K562 (cell line): ENCODE results near the gene DERL3. TPM values are rescaled to one million over a fixed set of nuclear protein-coding genes. Genes with fewer than 3 reads are reported as not detected.
A peak's percentile ranks its signal among the peaks of the same experiment; 100 is the strongest.

Source experiments
- ATAC-seq: fragments of 200-7000 bp; cut with Tn5 transposase; 3 replicates; pipeline ENCODE4 v1.9.1; 2020; ENCODE audit warnings: moderate library complexity
- BruUV-seq: library from RNA; stranded (reverse); fragments of 400-500 nt; replicated peaks from 2 replicates; lab custom pipeline; 2021; lab: Mats Ljungman, UMichigan
- CTCF ChIA-PET: fragments of 300-600 bp; formaldehyde crosslinking; extraction: SDS; loops from one replicate; lab custom pipeline; 2021; ENCODE audit warnings: low intra/inter-chr PET ratio; lab: Yijun Ruan, JAX
- POLR2A ChIA-PET: fragments of 300-600, 350-650 bp; sonication (Branson Sonifier 250); formaldehyde crosslinking; extraction: SDS; loops from one replicate; lab custom pipeline; 2021; ENCODE audit warnings: antibody characterized with exemption, inconsistent platforms; lab: Yijun Ruan, JAX
- DNase-seq, 4 experiments: peaks; one replicate each; pipeline versions ENCODE4 v3.0.0 to v3.0.0-alpha.2; 2011 to 2018; ENCODE audit warnings: low spot score in 3 of 4, mixed read lengths in 3 of 4; ENCODE audit errors: extremely low read depth in 1 of 4
- FAIRE-seq: peaks from 2 replicates; lab custom pipeline; 2011; peaks lifted over from hg19 to GRCh38; lab: Jason Lieb, UNC
- H2AFZ ChIP-seq: 2 replicates; pipeline ENCODE4 v1.6.0; 2011; ENCODE audit warnings: low read depth, low read length, control low read depth, inconsistent platforms
- H3K27ac ChIP-seq: fragments of 200-600 bp; 3 replicates; pipeline ENCODE4 v1.8.0; 2011; ENCODE audit warnings: low read depth, mild to moderate bottlenecking, control low read depth, inconsistent platforms, low read length, moderate library complexity, mixed read lengths; ENCODE audit errors: extremely low read depth
- H3K27me3 ChIP-seq, 2 experiments: fragments of 300-600 bp in 1 of 2; 2 replicates in 1 of 2; 3 replicates in 1 of 2; pipeline versions ENCODE4 v1.6.0 to v1.8.0; 2011; ENCODE audit warnings: inconsistent platforms in 2 of 2, low read length in 2 of 2, mild to moderate bottlenecking in 1 of 2, mixed read lengths in 1 of 2, moderate library complexity in 1 of 2; ENCODE audit not compliant: control insufficient read depth in 2 of 2, insufficient read depth in 2 of 2
- H3K36me3 ChIP-seq: fragments of 300-600 bp; 3 replicates; pipeline ENCODE4 v1.8.0; 2011; ENCODE audit warnings: mild to moderate bottlenecking, low read length, inconsistent platforms; ENCODE audit not compliant: control insufficient read depth, insufficient read depth
- H3K4me1 ChIP-seq, 2 experiments: fragments of 200-600 bp in 1 of 2; replicated peaks in 1 of 2; 2 replicates in 1 of 2; 3 replicates in 1 of 2; pipeline versions ENCODE4 v1.5.1 to v1.8.0; 2011; ENCODE audit warnings: inconsistent platforms in 2 of 2, low read length in 2 of 2, mild to moderate bottlenecking in 1 of 2, mixed read lengths in 1 of 2, moderate library complexity in 1 of 2; ENCODE audit not compliant: control insufficient read depth in 2 of 2, insufficient read depth in 2 of 2
- H3K4me2 ChIP-seq: 2 replicates; pipeline ENCODE4 v1.6.1; 2011; ENCODE audit warnings: low read length, control low read depth, inconsistent platforms, mixed read lengths; ENCODE audit not compliant: insufficient read depth
- H3K4me3 ChIP-seq: fragments of 200-600 bp; sonication (generic), shearing (Covaris generic); 2 replicates; pipeline ENCODE4 v1.5.1; 2016; ENCODE audit warnings: control low read depth, inconsistent platforms
- H3K79me2 ChIP-seq: fragments of 200-600 bp; 3 replicates; pipeline ENCODE4 v1.8.0; 2011; ENCODE audit warnings: low read length, inconsistent platforms; ENCODE audit not compliant: control insufficient read depth, insufficient read depth
- H3K9ac ChIP-seq, 2 experiments: 2 replicates each; pipeline versions ENCODE4 v1.6.0 to v1.6.1; 2011; ENCODE audit warnings: low read depth in 2 of 2, low read length in 2 of 2, control low read depth in 1 of 2, inconsistent platforms in 1 of 2, mild to moderate bottlenecking in 1 of 2, mixed read lengths in 1 of 2; ENCODE audit not compliant: insufficient read depth in 1 of 2
- H3K9me1 ChIP-seq: one replicate; pipeline ENCODE4 v1.6.0; 2011; ENCODE audit warnings: inconsistent platforms, mild to moderate bottlenecking, low read length, moderate library complexity; ENCODE audit not compliant: control insufficient read depth, insufficient read depth
- H3K9me3 ChIP-seq: replicated peaks from 2 replicates; pipeline ENCODE4 v1.5.1; 2011; ENCODE audit warnings: low read depth, low read length, inconsistent platforms; ENCODE audit not compliant: control insufficient read depth, insufficient read depth
- H4K20me1 ChIP-seq: replicated peaks from 2 replicates; pipeline ENCODE4 v1.6.1; 2011; ENCODE audit warnings: low read length, inconsistent platforms, mixed read lengths; ENCODE audit not compliant: control insufficient read depth, insufficient read depth
- ZNF316 ChIP-seq: fragments of 450-650 bp; IDR thresholded peaks from 2 replicates; pipeline ENCODE4 v1.6.1; 2016
- WGBS: fragments of 100-300 bp; shearing (Covaris generic); methylation state at CpG from one replicate; pipeline ENCODE4 v1.1.6; 2016; ENCODE audit warnings: low coverage, mixed read lengths; ENCODE audit not compliant: insufficient coverage; ENCODE audit errors: missing lambda C conversion rate; 5-methylcytosine and 5-hydroxymethylcytosine counted together
- in situ Hi-C: fragments of 300-500 bp; cut with MboI; formaldehyde crosslinking; loops from 4 replicates; pipeline ENCODE4 v1.15.0; 2018; ENCODE audit warnings: inconsistent platforms, mixed read lengths
- intact Hi-C: fragments of 100-400 bp; cut with micrococcal nuclease; formaldehyde crosslinking; loops from 2 replicates; pipeline ENCODE4 v1.14.2; 2022
- polyA plus RNA-seq, 8 experiments: library from polyadenylated mRNA; depleted of rRNA in 4 of 8; stranded (reverse) in 5 of 8; unstranded in 3 of 8; fragments of >200 nt; fragmentation: Nextera tagmentation in 2 of 8; fragmentation: Illumina TruSeq in 1 of 8; extraction: Ambion mirVana in 2 of 8; extraction: Trizol in 1 of 8; gene quantifications; 2 replicates each; pipeline versions ENCODE4 v1.2.1 to v1.2.3, GENCODE V29; 2011 to 2014; ENCODE audit warnings: inconsistent platforms in 1 of 8, missing spikeins in 1 of 8
- total RNA-seq, 7 experiments: library from RNA; depleted of rRNA in 6 of 7; stranded (reverse); fragments of >200 nt in 6 of 7; fragmentation: Illumina TruSeq in 2 of 7; extraction: Trizol in 2 of 7; gene quantifications; 2 replicates each; pipeline versions ENCODE4 v1.2.1 to v1.2.3, GENCODE V29; 2011 to 2021; ENCODE audit warnings: low replicate concordance in 1 of 7
- TF ChIP-seq, protein P1 (sequence below): sonication (generic); formaldehyde crosslinking; IDR thresholded peaks from 2 replicates; pipeline ENCODE4 v1.8.1; 2023; ENCODE audit warnings: mild to moderate bottlenecking, missing genetic modification reagents
- TF ChIP-seq, protein P2 (sequence below): fragments of 450-650 bp; IDR thresholded peaks from 2 replicates; pipeline ENCODE4 v1.6.1; 2016; ENCODE audit warnings: low read depth, mild to moderate bottlenecking, moderate library complexity

The DERL3 gene
- total and polyA plus RNA-seq, 9 of the 15 experiments (the other 6 are each of a cell fraction or from before 2014, with no cell fraction given) = 1.3 to 12.4 (median 4.8) TPM

DNA sequence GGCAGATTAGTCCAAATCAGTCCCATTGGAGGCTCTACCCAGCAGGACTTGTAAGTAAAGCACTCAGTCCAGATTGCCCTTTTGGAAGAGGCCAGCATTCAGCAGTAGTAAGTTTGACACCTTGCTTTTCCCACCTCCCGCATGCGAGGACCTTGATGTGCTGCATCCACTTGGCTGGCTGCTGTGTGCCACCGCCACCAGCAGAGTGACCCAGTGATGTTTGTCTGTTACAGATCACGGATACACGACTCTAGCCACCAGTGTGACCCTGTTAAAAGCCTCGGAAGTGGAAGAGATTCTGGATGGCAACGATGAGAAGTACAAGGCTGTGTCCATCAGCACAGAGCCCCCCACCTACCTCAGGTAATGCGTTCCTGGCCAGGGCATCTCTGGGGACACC lies 45.5 kb downstream of the DERL3 start:
- no TSS peak for BruUV-seq
- Histone ChIP-seq H3K4me1 (peaks cover 4% of the 10 kb centered on the region in 2 experiments; a peak in 1 of 5 replicates), H4K20me1 (0 out of 2 replicates have a peak, but pooled peaks cover 4% of the 10 kb centered on the region), H3K9me3 (no peaks in the 10 kb centered on the region), H3K79me2 (peaks cover 33% of the 10 kb centered on the region), H3K27me3 (no peaks in the 10 kb centered on the region), H3K36me3 (peaks cover 62% of the 10 kb centered on the region), H3K9ac (no peak overlapping the region), H3K27ac (no peak overlapping the region), H3K4me2 (no peak overlapping the region), H3K9me1 (no peaks in the 10 kb centered on the region), H3K4me3 (no peak overlapping the region), H2AFZ (no peak overlapping the region)
- ATAC-seq (no peak), DNase-seq (no peak), FAIRE-seq (no peak)
- CTCF ChIA-PET = no interaction called here
- 93% methylated on average over 8 of the region's 8 CpGs for WGBS
- TF ChIP-seq, protein P1, sequence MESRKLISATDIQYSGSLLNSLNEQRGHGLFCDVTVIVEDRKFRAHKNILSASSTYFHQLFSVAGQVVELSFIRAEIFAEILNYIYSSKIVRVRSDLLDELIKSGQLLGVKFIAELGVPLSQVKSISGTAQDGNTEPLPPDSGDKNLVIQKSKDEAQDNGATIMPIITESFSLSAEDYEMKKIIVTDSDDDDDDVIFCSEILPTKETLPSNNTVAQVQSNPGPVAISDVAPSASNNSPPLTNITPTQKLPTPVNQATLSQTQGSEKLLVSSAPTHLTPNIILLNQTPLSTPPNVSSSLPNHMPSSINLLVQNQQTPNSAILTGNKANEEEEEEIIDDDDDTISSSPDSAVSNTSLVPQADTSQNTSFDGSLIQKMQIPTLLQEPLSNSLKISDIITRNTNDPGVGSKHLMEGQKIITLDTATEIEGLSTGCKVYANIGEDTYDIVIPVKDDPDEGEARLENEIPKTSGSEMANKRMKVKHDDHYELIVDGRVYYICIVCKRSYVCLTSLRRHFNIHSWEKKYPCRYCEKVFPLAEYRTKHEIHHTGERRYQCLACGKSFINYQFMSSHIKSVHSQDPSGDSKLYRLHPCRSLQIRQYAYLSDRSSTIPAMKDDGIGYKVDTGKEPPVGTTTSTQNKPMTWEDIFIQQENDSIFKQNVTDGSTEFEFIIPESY (CRISPR knock-in tag) = peak; percentile 89; the same call in 1 of the 2 replicates
- no peak for TF ChIP-seq ZNF316
- TF ChIP-seq, protein P2, sequence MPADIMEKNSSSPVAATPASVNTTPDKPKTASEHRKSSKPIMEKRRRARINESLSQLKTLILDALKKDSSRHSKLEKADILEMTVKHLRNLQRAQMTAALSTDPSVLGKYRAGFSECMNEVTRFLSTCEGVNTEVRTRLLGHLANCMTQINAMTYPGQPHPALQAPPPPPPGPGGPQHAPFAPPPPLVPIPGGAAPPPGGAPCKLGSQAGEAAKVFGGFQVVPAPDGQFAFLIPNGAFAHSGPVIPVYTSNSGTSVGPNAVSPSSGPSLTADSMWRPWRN = no peak
- POLR2A ChIA-PET = no interaction called here
- intact Hi-C loops = no loop called here
- in situ Hi-C loops = no loop called here
